AG04449 (cell line): Measurements from ENCODE around the gene CNTN5.

Source experiments
- CTCF ChIA-PET: fragments of 350-600 bp; formaldehyde crosslinking; extraction: SDS; loops from one replicate; lab custom pipeline; 2021; ENCODE audit warnings: antibody characterized with exemption; lab: Yijun Ruan, JAX
- POLR2A ChIA-PET: fragments of 400-600, 350-600 bp; formaldehyde crosslinking; extraction: SDS; loops from one replicate; lab custom pipeline; 2020; ENCODE audit warnings: antibody characterized with exemption, inconsistent platforms; lab: Yijun Ruan, JAX
- DNase-seq: peaks from one replicate; pipeline ENCODE4 v3.0.0-alpha.2; 2010; ENCODE audit warnings: low read depth, low spot score
- H3K4me3 ChIP-seq: 2 replicates; pipeline ENCODE4 v1.5.1; 2011; ENCODE audit warnings: low read depth, mild to moderate bottlenecking, control low read depth, low read length
- CTCF ChIP-seq: IDR thresholded peaks from one replicate; pipeline ENCODE4 v1.5.1; 2011; ENCODE audit warnings: mild to moderate bottlenecking, moderate library complexity, low read length, control low read depth, inconsistent platforms; ENCODE audit not compliant: insufficient read depth; ENCODE audit errors: missing control alignments

CNTN5 gene

GRCh38 chr11:99376463-99376862, 355.7 kb downstream of the CNTN5 start:
- ChIA-PET POLR2A (no interaction called here), CTCF (no interaction called here)
- no peak overlapping the region for H3K4me3 ChIP-seq
- no peak for TF ChIP-seq CTCF
- no peak for DNase-seq

- ChIA-PET CTCF (no interaction called here), POLR2A (no interaction called here)
- no peak for DNase-seq
- TF ChIP-seq CTCF: no peak
- no peak overlapping the region for H3K4me3 ChIP-seq
Observed at GRCh38 chr11:99383648-99384245, 363.0 kb downstream of the CNTN5 start.

GRCh38 chr11:99391245-99391644, 370.5 kb downstream of the CNTN5 start:
- no peak for DNase-seq
- H3K4me3 ChIP-seq: no peak overlapping the region
- ChIA-PET POLR2A (no interaction called here), CTCF (no interaction called here)
- no peak for TF ChIP-seq CTCF

- no peak for TF ChIP-seq CTCF
- DNase-seq: no peak
- ChIA-PET CTCF (no interaction called here), POLR2A (no interaction called here)
- H3K4me3 ChIP-seq: no peak overlapping the region
Observed at GRCh38 chr11:99406345-99406744, 385.6 kb downstream of the CNTN5 start.

- CTCF ChIA-PET: no interaction called here
- TF ChIP-seq CTCF: no peak
- POLR2A ChIA-PET: no interaction called here
- DNase-seq: no peak
- H3K4me3 ChIP-seq: no peak overlapping the region
Observed at GRCh38 chr11:99410636-99411035, 389.9 kb downstream of the CNTN5 start.

GRCh38 chr11:99418927-99419720, 398.4 kb downstream of the CNTN5 start:
- no peak overlapping the region for H3K4me3 ChIP-seq
- CTCF ChIA-PET: no interaction called here
- POLR2A ChIA-PET: no interaction called here
- TF ChIP-seq CTCF: no peak
- DNase-seq: no peak
